LNCAP (cell line): ENCODE measurements around the gene SF3B2.

ENCODE experiments used
- TF ChIP-seq, protein P1 (sequence below): fragments of 450-650 bp; IDR thresholded peaks from 2 replicates; pipeline ENCODE4 v1.5.1; 2017; ENCODE audit warnings: mild to moderate bottlenecking

SF3B2 gene

DNA sequence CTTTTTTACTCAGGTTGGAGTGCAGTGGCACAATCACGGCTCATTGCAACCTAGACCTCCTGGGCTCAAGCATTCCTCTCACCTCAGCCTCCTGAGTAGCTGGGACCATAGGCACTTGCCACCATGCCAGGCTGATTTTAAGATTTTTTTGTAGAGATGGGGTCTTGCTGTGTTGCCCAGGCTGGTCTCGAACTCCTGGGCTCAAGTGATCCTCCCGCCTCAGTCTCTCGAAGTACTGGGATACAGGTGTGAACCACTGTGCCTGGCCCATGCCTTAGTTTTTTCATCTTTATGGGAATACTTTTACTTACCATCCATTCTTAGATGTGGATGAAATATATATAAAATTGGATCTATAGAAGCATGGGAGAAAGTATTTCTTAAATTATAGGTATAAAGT is 23.1 kb downstream of the SF3B2 start:
- TF ChIP-seq, protein P1, sequence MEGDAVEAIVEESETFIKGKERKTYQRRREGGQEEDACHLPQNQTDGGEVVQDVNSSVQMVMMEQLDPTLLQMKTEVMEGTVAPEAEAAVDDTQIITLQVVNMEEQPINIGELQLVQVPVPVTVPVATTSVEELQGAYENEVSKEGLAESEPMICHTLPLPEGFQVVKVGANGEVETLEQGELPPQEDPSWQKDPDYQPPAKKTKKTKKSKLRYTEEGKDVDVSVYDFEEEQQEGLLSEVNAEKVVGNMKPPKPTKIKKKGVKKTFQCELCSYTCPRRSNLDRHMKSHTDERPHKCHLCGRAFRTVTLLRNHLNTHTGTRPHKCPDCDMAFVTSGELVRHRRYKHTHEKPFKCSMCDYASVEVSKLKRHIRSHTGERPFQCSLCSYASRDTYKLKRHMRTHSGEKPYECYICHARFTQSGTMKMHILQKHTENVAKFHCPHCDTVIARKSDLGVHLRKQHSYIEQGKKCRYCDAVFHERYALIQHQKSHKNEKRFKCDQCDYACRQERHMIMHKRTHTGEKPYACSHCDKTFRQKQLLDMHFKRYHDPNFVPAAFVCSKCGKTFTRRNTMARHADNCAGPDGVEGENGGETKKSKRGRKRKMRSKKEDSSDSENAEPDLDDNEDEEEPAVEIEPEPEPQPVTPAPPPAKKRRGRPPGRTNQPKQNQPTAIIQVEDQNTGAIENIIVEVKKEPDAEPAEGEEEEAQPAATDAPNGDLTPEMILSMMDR, result no peak

DNA sequence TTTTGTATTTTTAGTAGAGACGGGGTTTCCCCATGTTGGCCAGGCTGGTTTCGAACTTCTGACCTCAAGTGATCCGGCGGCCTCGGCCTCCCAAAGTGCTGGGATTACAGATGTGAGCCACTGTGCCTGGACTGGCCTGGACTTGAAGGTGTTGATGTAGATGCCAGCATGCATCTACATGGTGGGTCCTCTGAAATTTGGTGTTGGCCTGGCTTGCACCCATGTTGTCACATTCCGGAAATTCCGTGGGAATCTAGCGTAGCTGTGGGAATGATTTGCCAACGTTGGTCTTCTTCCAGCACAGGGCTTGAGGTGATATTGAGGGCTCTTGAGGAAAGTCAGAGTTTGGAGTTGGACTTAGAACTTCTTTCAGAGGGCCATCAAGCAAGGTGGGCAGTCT is 24.4 kb downstream of the SF3B2 start:
- TF ChIP-seq, protein P1, result no peak

DNA sequence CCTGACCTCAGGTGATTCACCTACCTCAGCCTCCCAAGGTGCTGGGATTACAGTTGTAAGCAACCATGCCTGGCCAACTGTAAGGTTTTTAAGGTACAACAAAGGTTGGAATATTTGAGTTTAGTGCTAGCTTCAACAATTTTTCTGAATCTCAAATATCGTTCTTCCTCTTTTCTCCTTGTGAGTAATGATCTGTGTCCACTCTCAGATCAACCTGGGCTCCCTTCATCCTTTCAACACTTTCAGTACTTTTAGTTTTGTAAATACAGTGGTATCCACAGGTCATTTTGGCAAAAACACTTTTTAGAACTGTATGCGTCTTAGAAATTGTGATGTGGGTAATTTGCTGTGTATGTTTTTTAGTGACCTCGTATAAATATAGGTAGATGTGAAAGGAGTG is 25.8 kb downstream of the SF3B2 start:
- TF ChIP-seq, protein P1, result no peak

DNA sequence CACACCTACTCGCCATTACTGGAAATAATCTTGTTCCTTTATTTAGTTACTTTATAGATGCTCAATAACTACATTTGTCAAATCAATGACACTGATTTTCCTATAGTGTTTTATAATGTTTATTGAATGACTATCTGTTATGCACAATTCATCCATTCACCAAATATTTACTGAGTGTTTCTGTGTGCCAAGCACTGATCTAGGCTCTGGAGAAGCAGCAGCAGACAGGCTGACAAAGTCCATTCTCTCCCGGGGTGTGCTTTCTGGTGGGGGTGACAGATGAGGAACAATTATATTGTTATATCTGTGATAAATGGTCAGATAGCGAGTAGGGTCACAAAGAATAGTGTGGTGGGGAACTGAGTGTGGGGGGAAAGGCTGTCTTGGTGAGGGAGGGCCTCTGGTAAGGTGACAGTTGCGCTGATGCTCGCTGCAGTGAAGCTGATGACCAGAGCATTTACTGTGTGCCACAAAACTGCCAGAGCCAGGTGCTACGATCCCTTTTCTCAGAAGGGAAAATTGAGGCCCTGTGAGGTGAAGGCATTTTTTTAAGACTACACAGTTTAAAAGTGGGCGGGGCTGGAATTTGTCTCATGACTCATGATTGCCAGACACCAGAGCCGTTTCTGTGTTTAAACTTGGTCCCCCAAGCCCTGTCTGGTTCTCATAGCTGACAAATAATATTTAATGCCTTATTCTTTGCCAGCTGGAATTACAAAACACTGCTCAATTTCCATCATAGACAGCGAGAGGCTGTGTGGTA is 28.1 kb downstream of the SF3B2 start:
- TF ChIP-seq, protein P1, result no peak

DNA sequence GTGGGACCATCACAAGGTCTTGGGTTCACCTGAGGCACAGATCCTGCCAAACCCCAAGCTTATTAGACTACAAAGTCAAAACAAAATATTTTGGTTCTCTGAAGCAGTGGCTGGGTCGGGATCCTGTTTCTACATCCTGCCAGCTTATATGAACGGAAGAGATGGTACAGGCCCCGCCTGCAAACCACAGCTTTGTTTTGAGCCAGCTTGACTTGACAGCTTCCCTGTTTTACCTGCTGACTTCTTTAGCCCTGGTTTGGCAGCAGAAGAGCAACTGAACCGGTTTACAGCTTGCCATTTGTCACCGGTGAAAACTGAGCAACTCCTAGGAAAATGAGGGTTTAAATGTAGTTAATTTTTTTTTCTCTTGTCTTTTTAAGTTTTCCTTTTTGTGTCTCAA is 29.3 kb downstream of the SF3B2 start:
- TF ChIP-seq, protein P1, result no peak

DNA sequence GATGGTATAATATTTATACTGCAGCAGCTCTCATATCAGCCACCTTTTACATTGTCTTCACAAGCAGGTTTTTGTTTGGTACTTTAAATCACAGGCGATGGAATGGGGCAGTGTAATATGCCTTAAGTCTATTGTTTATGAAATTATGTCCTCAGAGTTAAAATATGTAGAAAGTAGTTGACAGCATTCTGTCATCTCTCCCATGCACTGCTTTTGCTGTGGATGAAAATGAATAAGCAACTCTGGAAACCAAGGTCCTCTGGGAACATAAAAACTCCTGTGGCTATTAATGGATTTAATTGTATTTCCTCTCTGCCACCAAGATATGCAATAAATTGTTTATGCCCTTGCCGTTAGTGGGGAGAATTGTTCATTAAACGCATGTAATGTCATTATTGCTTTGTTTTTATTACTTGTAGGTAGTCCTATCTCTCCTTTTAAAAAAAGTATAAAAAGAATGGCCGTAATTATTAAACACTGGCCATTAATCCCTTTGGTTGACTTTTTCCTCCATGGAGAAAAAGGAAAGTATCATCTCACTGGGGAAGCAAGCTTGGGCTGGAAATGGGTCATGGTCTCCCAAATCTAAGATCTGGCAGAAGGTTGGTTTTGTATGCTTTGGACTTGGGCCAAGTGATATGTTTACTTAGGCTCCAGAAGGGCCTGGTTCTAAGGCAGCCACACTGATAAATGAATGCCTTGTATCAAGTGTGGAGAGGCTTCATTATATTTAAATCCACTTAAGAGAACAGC is 31.0 kb downstream of the SF3B2 start:
- TF ChIP-seq, protein P1, result no peak

DNA sequence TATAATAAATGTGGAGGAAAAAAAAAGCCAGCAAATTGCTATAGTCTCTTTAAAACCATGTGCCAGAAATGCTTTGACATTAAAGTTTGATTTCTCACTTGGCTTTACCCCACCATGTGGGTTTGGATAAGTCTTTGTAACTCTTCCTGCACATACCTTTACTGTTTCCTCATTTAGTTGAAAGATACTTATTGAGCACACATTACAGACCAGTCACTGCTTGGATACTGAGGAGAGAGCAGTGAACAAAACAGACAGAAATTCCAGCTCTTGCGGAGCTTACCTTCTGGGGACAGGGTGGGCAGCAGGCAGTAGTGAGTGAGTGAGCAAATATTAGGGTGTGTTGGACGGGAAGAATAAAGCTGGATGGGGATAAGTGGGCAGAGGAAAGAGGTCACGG is 31.6 kb downstream of the SF3B2 start:
- TF ChIP-seq, protein P1, result no peak
